A673 (cell line): Measurements from ENCODE around the gene BIRC7. TPM values are rescaled to one million over a fixed set of nuclear protein-coding genes. Genes with fewer than 3 reads are reported as not detected.

Experiments used
- BruUV-seq: library from RNA; stranded (reverse); fragments of 400-500 nt; replicated peaks from 2 replicates; lab custom pipeline; 2021; lab: Mats Ljungman, UMichigan
- CTCF ChIA-PET: fragments of 300-600 bp; sonication (Branson Sonifier 250); formaldehyde crosslinking; loops from one replicate; lab custom pipeline; 2022; ENCODE audit warnings: antibody characterized with exemption; lab: Charles Lee
- POLR2A ChIA-PET: fragments of 300-600 bp; sonication (Branson Sonifier 250); formaldehyde crosslinking; loops from one replicate; lab custom pipeline; 2022; ENCODE audit warnings: antibody characterized with exemption; ENCODE audit not compliant: low non-redundant PET; lab: Charles Lee
- DNase-seq: peaks from one replicate; pipeline ENCODE4 v3.0.0-alpha.2; 2015; ENCODE audit warnings: low spot score
- H3K27ac ChIP-seq: fragments of 200-600 bp; sonication (generic); 2 replicates; pipeline ENCODE4 v1.5.1; 2016; ENCODE audit warnings: mixed run types, low read depth, mild to moderate bottlenecking, mixed read lengths, antibody characterized with exemption, low read length; ENCODE audit not compliant: poor library complexity, severe bottlenecking
- H3K27me3 ChIP-seq: fragments of 200-600 bp; sonication (generic); replicated peaks from 2 replicates; pipeline ENCODE4 v1.6.1; 2017; ENCODE audit warnings: mixed run types, low read depth, mild to moderate bottlenecking, mixed read lengths, antibody characterized with exemption, low read length; ENCODE audit not compliant: insufficient read depth, poor library complexity
- H3K36me3 ChIP-seq: fragments of 200-600 bp; sonication (generic); 2 replicates; pipeline ENCODE4 v1.6.1; 2016; ENCODE audit warnings: mixed run types, mild to moderate bottlenecking, mixed read lengths, antibody characterized with exemption, low read length; ENCODE audit not compliant: insufficient read depth, poor library complexity, severe bottlenecking
- H3K4me1 ChIP-seq: fragments of 200-600 bp; sonication (generic); 2 replicates; pipeline ENCODE4 v1.6.1; 2017; ENCODE audit warnings: mixed run types, mild to moderate bottlenecking, mixed read lengths, antibody characterized with exemption, low read length; ENCODE audit not compliant: insufficient read depth, poor library complexity, severe bottlenecking
- H3K4me3 ChIP-seq: fragments of 200-600 bp; sonication (generic); 2 replicates; pipeline ENCODE4 v1.5.1; 2016; ENCODE audit warnings: low read depth, mixed run types, mild to moderate bottlenecking, mixed read lengths, low read length; ENCODE audit not compliant: poor library complexity, severe bottlenecking
- H3K9me3 ChIP-seq: fragments of 200-600 bp; sonication (generic); 2 replicates; pipeline ENCODE4 v1.6.1; 2016; ENCODE audit warnings: mixed run types, low read depth, mild to moderate bottlenecking, mixed read lengths, antibody characterized with exemption, low read length; ENCODE audit not compliant: poor library complexity, severe bottlenecking
- EZH2 ChIP-seq: fragments of 200-600 bp; sonication (generic); IDR thresholded peaks from 2 replicates; pipeline ENCODE4 v1.6.1; 2017; ENCODE audit warnings: borderline replicate concordance, low read depth, mild to moderate bottlenecking, mixed read lengths, antibody characterized with exemption, low read length; ENCODE audit not compliant: poor library complexity, severe bottlenecking
- intact Hi-C: fragments of 100-400 bp; cut with micrococcal nuclease; formaldehyde crosslinking; loops from one replicate; pipeline ENCODE4 v1.10.0; 2022; ENCODE audit not compliant: unreplicated experiment
- total RNA-seq: library from RNA; stranded (reverse); gene quantifications from 2 replicates; pipeline ENCODE4 v1.2.3, GENCODE V29; 2021
- TF ChIP-seq, protein P1 (sequence below): fragments of 300-800, 200-600 bp; sonication (generic); conservative IDR thresholded peaks from 2 replicates; pipeline ENCODE4 v1.5.1; 2017; ENCODE audit warnings: low read depth, mild to moderate bottlenecking, antibody characterized with exemption, low read length, moderate library complexity, mixed read lengths

BIRC7 gene
- total RNA-seq, 1 experiment from 2014 or later: not detected

DNA sequence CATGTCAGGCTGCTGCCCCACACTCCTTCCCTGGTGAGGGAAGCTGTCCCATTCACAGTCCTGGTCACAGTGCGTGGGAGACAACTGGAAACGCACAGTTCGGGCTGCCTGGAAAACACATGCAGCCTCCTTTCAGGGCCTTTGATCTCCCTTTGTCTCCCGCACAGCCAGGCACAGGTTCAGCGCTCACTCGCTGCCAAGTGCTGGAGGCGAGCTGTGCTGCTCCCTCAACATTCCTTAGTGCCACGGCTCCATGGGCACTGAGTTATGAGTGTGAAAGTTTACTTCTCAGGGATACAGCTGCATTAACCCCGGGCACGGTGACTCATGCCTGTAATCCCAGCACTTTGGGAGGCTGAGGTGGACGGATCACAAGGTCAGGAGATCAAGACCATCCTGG is 28.8 kb upstream of the BIRC7 start:
- ChIA-PET CTCF (no interaction called here), POLR2A (no interaction called here)
- intact Hi-C loops: no loop called here
- H3K4me1 ChIP-seq: no peaks in the 10 kb centered on the region
- DNase-seq: no peak
- H3K9me3 ChIP-seq: no peaks in the 10 kb centered on the region
- BruUV-seq: no TSS peak
- no peak for TF ChIP-seq EZH2
- TF ChIP-seq, protein P1, sequence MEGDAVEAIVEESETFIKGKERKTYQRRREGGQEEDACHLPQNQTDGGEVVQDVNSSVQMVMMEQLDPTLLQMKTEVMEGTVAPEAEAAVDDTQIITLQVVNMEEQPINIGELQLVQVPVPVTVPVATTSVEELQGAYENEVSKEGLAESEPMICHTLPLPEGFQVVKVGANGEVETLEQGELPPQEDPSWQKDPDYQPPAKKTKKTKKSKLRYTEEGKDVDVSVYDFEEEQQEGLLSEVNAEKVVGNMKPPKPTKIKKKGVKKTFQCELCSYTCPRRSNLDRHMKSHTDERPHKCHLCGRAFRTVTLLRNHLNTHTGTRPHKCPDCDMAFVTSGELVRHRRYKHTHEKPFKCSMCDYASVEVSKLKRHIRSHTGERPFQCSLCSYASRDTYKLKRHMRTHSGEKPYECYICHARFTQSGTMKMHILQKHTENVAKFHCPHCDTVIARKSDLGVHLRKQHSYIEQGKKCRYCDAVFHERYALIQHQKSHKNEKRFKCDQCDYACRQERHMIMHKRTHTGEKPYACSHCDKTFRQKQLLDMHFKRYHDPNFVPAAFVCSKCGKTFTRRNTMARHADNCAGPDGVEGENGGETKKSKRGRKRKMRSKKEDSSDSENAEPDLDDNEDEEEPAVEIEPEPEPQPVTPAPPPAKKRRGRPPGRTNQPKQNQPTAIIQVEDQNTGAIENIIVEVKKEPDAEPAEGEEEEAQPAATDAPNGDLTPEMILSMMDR: no peak
- no peaks in the 10 kb centered on the region for H3K27me3 ChIP-seq
- H3K36me3 ChIP-seq: peaks cover 71% of the 10 kb centered on the region
- H3K4me3 ChIP-seq: no peak overlapping the region
- H3K27ac ChIP-seq: no peak overlapping the region

DNA sequence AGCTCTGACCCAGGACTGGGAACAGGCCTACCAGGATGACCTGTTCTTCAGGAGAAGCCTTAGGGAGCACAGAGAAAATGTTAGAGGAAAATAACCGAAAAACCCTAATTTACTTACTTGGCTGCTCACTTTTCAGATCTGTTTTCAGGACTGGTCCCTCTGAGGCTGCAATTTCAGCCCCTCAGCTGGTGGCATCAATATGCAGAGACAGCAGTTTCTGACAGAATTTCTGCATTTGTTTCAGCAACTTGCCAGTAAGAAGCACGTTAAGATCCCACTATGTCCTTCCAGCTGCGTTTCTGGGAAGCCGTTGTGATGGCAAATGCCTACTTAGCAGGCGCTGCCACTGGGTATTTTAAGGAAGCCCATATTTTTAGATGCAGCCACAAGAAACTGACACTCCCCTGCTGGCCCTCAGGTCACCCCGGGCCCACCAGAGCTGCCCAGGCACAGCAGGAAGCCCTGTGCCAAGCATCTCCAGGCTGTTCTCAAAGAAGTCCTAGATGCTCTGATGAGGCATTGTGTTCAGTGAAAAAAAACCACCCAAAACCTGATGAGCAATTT is 27.3 kb upstream of the BIRC7 start:
- TF ChIP-seq, protein P1: no peak
- TF ChIP-seq EZH2: no peak
- POLR2A ChIA-PET: no interaction called here
- Histone ChIP-seq H3K27me3 (no peaks in the 10 kb centered on the region), H3K4me1 (no peaks in the 10 kb centered on the region), H3K36me3 (peaks cover 72% of the 10 kb centered on the region), H3K4me3 (no peak overlapping the region), H3K9me3 (no peaks in the 10 kb centered on the region), H3K27ac (no peak overlapping the region)
- no TSS peak for BruUV-seq
- CTCF ChIA-PET: no interaction called here
- intact Hi-C loops: no loop called here
- DNase-seq: no peak

DNA sequence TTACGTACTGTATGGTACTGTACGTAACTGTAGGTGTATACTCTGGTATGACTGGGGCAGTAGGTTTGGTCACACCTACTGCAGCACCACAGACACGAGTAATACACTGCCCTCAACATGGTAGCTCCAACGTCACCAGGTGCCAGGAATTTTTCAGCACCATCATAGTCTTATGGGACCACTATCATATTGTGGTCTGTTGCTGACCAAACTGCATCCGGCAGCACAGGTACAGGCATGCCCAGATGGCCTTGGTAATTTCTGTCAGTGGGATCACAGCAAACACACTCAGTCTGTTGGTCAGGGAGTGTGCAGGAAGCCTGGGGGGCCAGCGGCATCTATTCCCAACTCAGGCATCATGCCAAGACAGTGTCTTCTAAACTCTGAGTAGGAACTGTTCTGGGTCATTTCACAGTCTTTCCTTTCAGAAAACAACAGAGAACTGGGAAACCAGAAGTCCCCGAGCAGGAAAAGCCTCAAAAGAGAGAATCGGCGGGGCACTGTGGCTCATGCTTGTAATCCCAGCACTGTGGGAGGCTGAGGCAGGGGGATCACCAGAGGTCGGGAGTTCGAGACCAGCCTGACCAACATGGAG is 25.6 kb upstream of the BIRC7 start:
- CTCF ChIA-PET: no interaction called here
- Histone ChIP-seq H3K36me3 (peaks cover 74% of the 10 kb centered on the region), H3K4me1 (no peaks in the 10 kb centered on the region), H3K27ac (no peak overlapping the region), H3K9me3 (no peaks in the 10 kb centered on the region), H3K27me3 (no peaks in the 10 kb centered on the region), H3K4me3 (no peak overlapping the region)
- TF ChIP-seq EZH2: no peak
- TF ChIP-seq, protein P1: no peak
- POLR2A ChIA-PET: no interaction called here
- intact Hi-C loops: no loop called here
- BruUV-seq: no TSS peak
- no peak for DNase-seq
